SU-DHL-6 (cell line): Measurements from ENCODE around the gene PDE4D.

Source experiments
- H2AFZ ChIP-seq: fragments of 200-600 bp; sonication (generic); 2 replicates; pipeline ENCODE4 v1.6.1; 2014; ENCODE audit warnings: low read depth, mild to moderate bottlenecking, moderate library complexity, mixed read lengths, antibody characterized with exemption, low read length; ENCODE audit not compliant: severe bottlenecking
- H3F3A ChIP-seq: fragments of 200-600 bp; shearing (Covaris generic); 2 replicates; pipeline ENCODE4 v1.6.0; 2016; ENCODE audit warnings: antibody characterized with exemption, mild to moderate bottlenecking; ENCODE audit not compliant: insufficient read depth
- H3K27ac ChIP-seq: fragments of 200-600 bp; sonication (generic); 2 replicates; pipeline ENCODE4 v1.5.1; 2016; ENCODE audit warnings: low read depth, mild to moderate bottlenecking, low read length, moderate library complexity, mixed read lengths
- H3K27me3 ChIP-seq: fragments of 200-600 bp; sonication (generic), shearing (Covaris generic); 2 replicates; pipeline ENCODE4 v1.6.0; 2014; ENCODE audit warnings: mild to moderate bottlenecking, low read length
- H3K36me3 ChIP-seq: fragments of 200-600 bp; sonication (generic); 2 replicates; pipeline ENCODE4 v1.6.1; 2014; ENCODE audit warnings: mild to moderate bottlenecking, low read length, mixed read lengths
- H3K4me2 ChIP-seq: fragments of 300-600, 200-600 bp; shearing (Covaris generic), sonication (generic); 2 replicates; pipeline ENCODE4 v1.6.0; 2014; ENCODE audit warnings: low read length, low read depth, mild to moderate bottlenecking; ENCODE audit not compliant: poor library complexity, severe bottlenecking
- H3K4me3 ChIP-seq: fragments of 200-600 bp; sonication (generic); 2 replicates; pipeline ENCODE4 v1.5.1; 2014; ENCODE audit warnings: antibody characterized with exemption, low read length, mild to moderate bottlenecking, mixed read lengths; ENCODE audit not compliant: insufficient read depth, poor library complexity, severe bottlenecking
- H3K79me2 ChIP-seq: fragments of 200-600 bp; sonication (generic); 2 replicates; pipeline ENCODE4 v1.6.1; 2014; ENCODE audit warnings: mild to moderate bottlenecking, low read length, moderate library complexity; ENCODE audit not compliant: insufficient read depth
- H3K9ac ChIP-seq: fragments of 200-600 bp; sonication (generic); 2 replicates; pipeline ENCODE4 v1.7.0; 2014; ENCODE audit warnings: mild to moderate bottlenecking, low read length
- H3K9me2 ChIP-seq: fragments of 200-600 bp; sonication (generic); replicated peaks from 2 replicates; pipeline ENCODE4 v1.6.1; 2014; ENCODE audit warnings: low read length; ENCODE audit not compliant: insufficient read depth
- H3K9me3 ChIP-seq: fragments of 200-600 bp; sonication (generic); 2 replicates; pipeline ENCODE4 v1.6.1; 2014; ENCODE audit warnings: low read length, mixed read lengths; ENCODE audit not compliant: insufficient read depth
- H4K20me1 ChIP-seq: fragments of 200-600 bp; sonication (generic); 2 replicates; pipeline ENCODE4 v1.6.1; 2014; ENCODE audit warnings: low read depth, mild to moderate bottlenecking, antibody characterized with exemption, low read length, moderate library complexity, mixed read lengths
- CTCF ChIP-seq: fragments of 200-600 bp; sonication (generic); IDR thresholded peaks from one replicate; pipeline ENCODE4 v1.5.1; 2017; ENCODE audit warnings: antibody characterized with exemption, mild to moderate bottlenecking, low read length, moderate library complexity; ENCODE audit not compliant: insufficient read depth, poor library complexity, severe bottlenecking
- EZH2phosphoT487 ChIP-seq: fragments of 200-600 bp; sonication (generic), shearing (Covaris generic); conservative IDR thresholded peaks from 2 replicates; pipeline ENCODE4 v1.6.1; 2018; ENCODE audit warnings: mild to moderate bottlenecking, antibody characterized with exemption, low read length, moderate library complexity, mixed read lengths

PDE4D gene

DNA sequence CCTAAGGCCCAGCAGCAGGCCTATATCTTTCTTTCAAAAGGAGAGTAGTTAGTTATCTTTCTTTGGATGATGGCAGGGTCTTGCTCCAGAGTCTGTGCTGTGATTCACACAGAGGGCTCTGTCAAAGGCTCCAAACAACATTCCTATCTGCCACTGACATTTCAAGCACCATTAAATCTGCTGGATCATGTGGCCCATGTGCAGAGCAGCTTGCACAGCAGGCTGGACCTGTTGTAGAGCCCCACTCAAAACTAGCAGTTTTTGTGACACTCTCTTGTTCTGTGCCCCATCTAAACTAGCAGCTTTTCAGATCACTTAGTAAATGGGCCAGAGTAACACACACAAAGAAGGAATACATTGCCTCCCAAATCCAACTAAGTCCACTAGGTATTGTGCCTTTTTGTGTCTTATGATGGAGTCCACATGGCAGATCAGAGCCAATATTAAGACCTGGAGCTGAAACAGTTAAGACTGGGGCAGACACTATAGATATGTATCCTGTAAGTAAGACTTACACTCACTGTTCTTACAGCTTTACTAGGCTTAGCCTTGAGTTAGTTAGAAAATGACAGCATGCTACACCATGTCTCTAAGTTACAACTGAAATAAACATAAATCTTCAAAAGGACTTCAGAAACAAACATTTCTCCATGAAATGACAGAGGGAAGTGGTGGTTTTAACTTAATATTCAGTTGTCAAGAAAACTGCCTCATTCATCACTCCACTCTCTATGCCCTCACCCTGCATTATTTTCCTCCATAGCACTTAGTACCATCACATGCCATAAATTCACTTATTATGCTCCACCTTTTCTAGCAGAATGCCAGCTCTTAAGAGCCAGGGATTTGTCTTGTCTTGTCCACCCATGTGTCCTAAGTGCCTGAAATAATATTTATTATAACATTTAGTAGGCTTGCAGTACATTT lies 909.7 kb downstream of the PDE4D start:
- Histone ChIP-seq H3K9me2 (no peaks in the 10 kb centered on the region), H4K20me1 (no peaks in the 10 kb centered on the region), H3F3A (no peaks in the 10 kb centered on the region), H3K36me3 (no peaks in the 10 kb centered on the region), H3K9ac (no peak overlapping the region), H3K79me2 (no peaks in the 10 kb centered on the region), H2AFZ (no peak overlapping the region), H3K4me2 (no peak overlapping the region), H3K9me3 (no peaks in the 10 kb centered on the region), H3K27me3 (no peaks in the 10 kb centered on the region), H3K27ac (no peak overlapping the region), H3K4me3 (no peak overlapping the region)
- TF ChIP-seq EZH2phosphoT487, result no peak
- no peak for TF ChIP-seq CTCF

- Histone ChIP-seq H3K4me2 (no peak overlapping the region), H3K36me3 (no peaks in the 10 kb centered on the region), H3K27me3 (no peaks in the 10 kb centered on the region), H3K79me2 (no peaks in the 10 kb centered on the region), H3K9me3 (no peaks in the 10 kb centered on the region), H4K20me1 (no peaks in the 10 kb centered on the region), H3K4me3 (no peak overlapping the region), H3F3A (no peaks in the 10 kb centered on the region), H3K9me2 (no peaks in the 10 kb centered on the region), H3K27ac (no peak overlapping the region), H2AFZ (no peak overlapping the region), H3K9ac (no peak overlapping the region)
- no peak for TF ChIP-seq EZH2phosphoT487
- TF ChIP-seq CTCF, result no peak
Measured at GRCh38 chr5:58980890-58981289, 912.6 kb downstream of the PDE4D start.

DNA sequence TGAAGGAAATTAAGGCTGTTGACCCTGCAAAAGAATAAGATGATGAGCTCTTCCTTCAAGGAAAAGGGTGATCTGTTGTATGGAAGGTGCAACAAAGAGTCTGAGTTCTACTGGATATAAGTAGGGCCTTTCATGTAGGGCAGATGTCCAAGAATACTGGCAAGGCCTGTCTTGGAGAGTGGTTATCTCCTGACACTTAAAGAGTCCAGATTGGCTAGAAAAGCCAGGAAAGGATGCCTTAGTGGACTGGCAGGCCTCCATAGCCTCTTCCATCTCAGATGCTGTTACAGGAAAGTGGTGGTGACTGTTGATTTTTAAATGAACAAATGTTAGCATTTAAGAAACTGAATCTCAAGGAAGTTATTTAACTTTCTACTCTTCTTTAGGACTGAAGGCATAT lies 914.4 kb downstream of the PDE4D start:
- H3K4me3 ChIP-seq, result no peak overlapping the region
- no peak overlapping the region for H2AFZ ChIP-seq
- no peaks in the 10 kb centered on the region for H3K9me3 ChIP-seq
- no peak overlapping the region for H3K27ac ChIP-seq
- H3K4me2 ChIP-seq, result no peak overlapping the region
- no peaks in the 10 kb centered on the region for H3K9me2 ChIP-seq
- H3K9ac ChIP-seq, result no peak overlapping the region
- H3K79me2 ChIP-seq, result no peaks in the 10 kb centered on the region
- H3F3A ChIP-seq, result no peaks in the 10 kb centered on the region
- TF ChIP-seq EZH2phosphoT487, result no peak
- no peak for TF ChIP-seq CTCF
- no peaks in the 10 kb centered on the region for H4K20me1 ChIP-seq
- H3K27me3 ChIP-seq, result no peaks in the 10 kb centered on the region
- no peaks in the 10 kb centered on the region for H3K36me3 ChIP-seq
